Anterior cingulate cortex (tissue), 58 donors: Measurements from ENCODE around the gene ACOX3.
"Not testable (repeated sequence)": the region's sequence is repeated elsewhere in the genome, so short reads cannot be mapped to it uniquely, and the experiment has no call there.

Experiments used
- DNase-seq, 58 donors: peaks; one replicate each; lab custom pipeline; 2025; lab: John Stamatoyannopoulos, UW

Gene ACOX3

GRCh38 chr4:8435656-8436121 lies 4.8 kb downstream of the ACOX3 start:
- no peak for DNase-seq

- no peak for DNase-seq
Observed at GRCh38 chr4:8434251-8435073, 6.1 kb downstream of the ACOX3 start.

- DNase-seq: no peak
Observed at GRCh38 chr4:8433136-8433535, 7.4 kb downstream of the ACOX3 start.

- no peak for DNase-seq
Observed at GRCh38 chr4:8431553-8431952, 9.0 kb downstream of the ACOX3 start.

GRCh38 chr4:8428288-8429097 lies 12.0 kb downstream of the ACOX3 start:
- peak; percentile 32 to 93 (median 88) for DNase-seq

- peak in 6 of 58 donors; percentile 19 to 73 (median 56) for DNase-seq
Observed at GRCh38 chr4:8427761-8428287, 12.7 kb downstream of the ACOX3 start.

GRCh38 chr4:8427262-8427661 lies 13.3 kb downstream of the ACOX3 start:
- no peak for DNase-seq

- DNase-seq: no peak
Observed at GRCh38 chr4:8422786-8423185, 17.7 kb downstream of the ACOX3 start.

GRCh38 chr4:8422327-8422726 lies 18.2 kb downstream of the ACOX3 start:
- DNase-seq: no peak

- DNase-seq: not testable (repeated sequence)
Observed at GRCh38 chr4:8420151-8420550, 20.4 kb downstream of the ACOX3 start.

- DNase-seq: peak in 1 of 58 donors; percentile 35
Observed at GRCh38 chr4:8419222-8420041, 21.1 kb downstream of the ACOX3 start.

- no peak for DNase-seq
Observed at GRCh38 chr4:8417071-8417614, 23.4 kb downstream of the ACOX3 start.

GRCh38 chr4:8414377-8414776 lies 26.1 kb downstream of the ACOX3 start:
- DNase-seq: no peak

- no peak for DNase-seq
Observed at GRCh38 chr4:8412288-8412687, 28.2 kb downstream of the ACOX3 start.

- DNase-seq: no peak
Observed at GRCh38 chr4:8411351-8412180, 29.0 kb downstream of the ACOX3 start.

GRCh38 chr4:8410641-8411271 lies 29.8 kb downstream of the ACOX3 start:
- DNase-seq: peak in 9 of 58 donors; percentile 9 to 44 (median 32)

- DNase-seq: peak in 12 of 58 donors; percentile 5 to 52 (median 38)
Observed at GRCh38 chr4:8410066-8410625, 30.4 kb downstream of the ACOX3 start.
